Measurements from ENCODE around the gene CES4A.

The CES4A gene

DNA sequence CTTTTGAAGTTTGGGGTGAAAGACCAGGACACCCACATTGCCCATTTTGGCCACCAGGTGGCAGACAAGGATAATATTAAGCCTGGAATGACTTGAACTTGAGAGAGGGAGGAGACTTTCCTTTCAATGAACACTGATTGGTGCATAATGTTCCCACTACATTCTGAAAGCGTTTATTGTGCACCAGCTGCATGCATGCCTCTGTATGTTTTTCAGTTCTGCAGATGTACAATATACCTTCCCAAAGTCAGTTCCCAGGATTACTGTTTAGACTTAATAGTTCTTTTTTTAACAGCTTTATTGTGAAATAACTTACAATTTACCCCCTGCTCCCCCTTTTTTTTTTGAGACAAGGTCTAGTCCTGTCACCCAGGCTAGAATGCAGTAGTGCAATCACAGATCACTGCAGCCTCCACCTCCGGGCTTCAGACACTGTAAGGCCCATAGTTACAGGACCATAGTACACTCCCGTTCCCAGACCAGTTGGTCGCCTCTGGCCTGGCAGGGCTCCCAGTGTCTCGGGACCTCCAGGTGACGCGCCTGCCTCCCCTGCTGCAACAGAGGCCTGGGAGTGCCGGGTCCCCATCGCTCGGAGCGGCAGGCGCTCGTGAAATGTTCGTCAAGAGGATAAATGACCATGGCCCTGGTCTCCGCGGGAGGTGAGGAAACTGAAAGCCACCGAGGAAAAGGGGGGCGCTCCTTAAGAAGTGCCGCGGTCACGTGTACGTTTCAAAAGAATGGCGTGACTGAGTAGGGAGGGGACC, 40.9 kb upstream of the CES4A start (continued):
- TF ChIP-seq, protein P1, sequence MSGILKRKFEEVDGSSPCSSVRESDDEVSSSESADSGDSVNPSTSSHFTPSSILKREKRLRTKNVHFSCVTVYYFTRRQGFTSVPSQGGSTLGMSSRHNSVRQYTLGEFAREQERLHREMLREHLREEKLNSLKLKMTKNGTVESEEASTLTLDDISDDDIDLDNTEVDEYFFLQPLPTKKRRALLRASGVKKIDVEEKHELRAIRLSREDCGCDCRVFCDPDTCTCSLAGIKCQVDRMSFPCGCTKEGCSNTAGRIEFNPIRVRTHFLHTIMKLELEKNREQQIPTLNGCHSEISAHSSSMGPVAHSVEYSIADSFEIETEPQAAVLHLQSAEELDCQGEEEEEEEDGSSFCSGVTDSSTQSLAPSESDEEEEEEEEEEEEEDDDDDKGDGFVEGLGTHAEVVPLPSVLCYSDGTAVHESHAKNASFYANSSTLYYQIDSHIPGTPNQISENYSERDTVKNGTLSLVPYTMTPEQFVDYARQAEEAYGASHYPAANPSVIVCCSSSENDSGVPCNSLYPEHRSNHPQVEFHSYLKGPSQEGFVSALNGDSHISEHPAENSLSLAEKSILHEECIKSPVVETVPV (CRISPR knock-in tag; IDR thresholded peaks at IDR 0.05), result no peak

GRCh38 chr16:66948134-66948836, 40.1 kb upstream of the CES4A start:
- ATAC-seq, result peak; percentile 49
- TF ChIP-seq RARB (CRISPR knock-in tag; IDR thresholded peaks at IDR 0.05), result no peak
- TF ChIP-seq ZFP30 (CRISPR knock-in tag; IDR thresholded peaks at IDR 0.05), result no peak
- no peak for TF ChIP-seq CSDC2 (CRISPR knock-in tag; IDR thresholded peaks at IDR 0.05)
- no peak for TF ChIP-seq ZNF8 (CRISPR knock-in tag; IDR thresholded peaks at IDR 0.05)
- no peak for TF ChIP-seq ISL1 (CRISPR knock-in tag; IDR thresholded peaks at IDR 0.05)
- no peak for TF ChIP-seq ARNTL (CRISPR knock-in tag; IDR thresholded peaks at IDR 0.05; ENCODE audit: borderline replicate concordance, low read depth)
- TF ChIP-seq ZNF70 (CRISPR knock-in tag; IDR thresholded peaks at IDR 0.05), result no peak
- TF ChIP-seq ZNF565 (CRISPR knock-in tag; conservative IDR thresholded peaks at IDR 0.05; ENCODE audit: low read depth), result no peak
- TF ChIP-seq PPARA (CRISPR knock-in tag; IDR thresholded peaks at IDR 0.05; ENCODE audit: borderline replicate concordance), result no peak

- no peak for ATAC-seq
- TF ChIP-seq, protein P1 (CRISPR knock-in tag; IDR thresholded peaks at IDR 0.05), result no peak
- TF ChIP-seq ISL1 (CRISPR knock-in tag; IDR thresholded peaks at IDR 0.05) (no peak), ZNF70 (CRISPR knock-in tag; IDR thresholded peaks at IDR 0.05) (no peak), PPARA (CRISPR knock-in tag; IDR thresholded peaks at IDR 0.05; ENCODE audit: borderline replicate concordance) (no peak)
- TF ChIP-seq, protein P2, sequence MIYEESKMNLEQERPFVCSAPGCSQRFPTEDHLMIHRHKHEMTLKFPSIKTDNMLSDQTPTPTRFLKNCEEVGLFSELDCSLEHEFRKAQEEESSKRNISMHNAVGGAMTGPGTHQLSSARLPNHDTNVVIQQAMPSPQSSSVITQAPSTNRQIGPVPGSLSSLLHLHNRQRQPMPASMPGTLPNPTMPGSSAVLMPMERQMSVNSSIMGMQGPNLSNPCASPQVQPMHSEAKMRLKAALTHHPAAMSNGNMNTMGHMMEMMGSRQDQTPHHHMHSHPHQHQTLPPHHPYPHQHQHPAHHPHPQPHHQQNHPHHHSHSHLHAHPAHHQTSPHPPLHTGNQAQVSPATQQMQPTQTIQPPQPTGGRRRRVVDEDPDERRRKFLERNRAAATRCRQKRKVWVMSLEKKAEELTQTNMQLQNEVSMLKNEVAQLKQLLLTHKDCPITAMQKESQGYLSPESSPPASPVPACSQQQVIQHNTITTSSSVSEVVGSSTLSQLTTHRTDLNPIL (CRISPR knock-in tag; IDR thresholded peaks at IDR 0.05; ENCODE audit: low read depth), result no peak
- TF ChIP-seq, protein P3, sequence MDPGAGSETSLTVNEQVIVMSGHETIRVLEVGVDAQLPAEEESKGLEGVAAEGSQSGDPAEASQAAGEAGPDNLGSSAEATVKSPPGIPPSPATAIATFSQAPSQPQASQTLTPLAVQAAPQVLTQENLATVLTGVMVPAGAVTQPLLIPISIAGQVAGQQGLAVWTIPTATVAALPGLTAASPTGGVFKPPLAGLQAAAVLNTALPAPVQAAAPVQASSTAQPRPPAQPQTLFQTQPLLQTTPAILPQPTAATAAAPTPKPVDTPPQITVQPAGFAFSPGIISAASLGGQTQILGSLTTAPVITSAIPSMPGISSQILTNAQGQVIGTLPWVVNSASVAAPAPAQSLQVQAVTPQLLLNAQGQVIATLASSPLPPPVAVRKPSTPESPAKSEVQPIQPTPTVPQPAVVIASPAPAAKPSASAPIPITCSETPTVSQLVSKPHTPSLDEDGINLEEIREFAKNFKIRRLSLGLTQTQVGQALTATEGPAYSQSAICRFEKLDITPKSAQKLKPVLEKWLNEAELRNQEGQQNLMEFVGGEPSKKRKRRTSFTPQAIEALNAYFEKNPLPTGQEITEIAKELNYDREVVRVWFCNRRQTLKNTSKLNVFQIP (CRISPR knock-in tag; IDR thresholded peaks at IDR 0.05; ENCODE audit: borderline replicate concordance, low read depth), result no peak
Measured at GRCh38 chr16:66948837-66949225, 39.6 kb upstream of the CES4A start.

DNA sequence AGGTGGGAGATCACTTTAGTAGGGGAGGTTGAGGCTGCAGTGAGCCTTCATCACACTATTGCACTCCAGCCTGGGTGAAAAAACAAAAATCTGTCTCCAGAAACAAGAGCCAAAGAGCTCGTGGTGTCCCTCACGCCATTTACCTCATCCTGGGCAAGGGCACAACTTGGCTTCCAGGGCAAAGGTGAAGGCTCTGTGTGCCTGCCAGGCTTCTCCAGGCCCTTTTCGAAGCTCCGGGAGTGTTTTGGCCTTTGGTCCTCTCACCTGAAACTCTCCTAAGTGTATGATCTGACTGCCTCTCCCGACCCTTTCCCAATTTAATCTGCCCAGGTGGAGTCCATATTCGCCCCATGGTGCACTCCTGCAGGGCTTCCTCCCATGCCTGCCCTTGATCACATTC, 38.9 kb upstream of the CES4A start:
- no peak for ATAC-seq
- TF ChIP-seq PATZ1 (CRISPR knock-in tag; IDR thresholded peaks at IDR 0.05; ENCODE audit: borderline replicate concordance) (no peak), PPARA (CRISPR knock-in tag; IDR thresholded peaks at IDR 0.05; ENCODE audit: borderline replicate concordance) (no peak), OSR1 (CRISPR knock-in tag; IDR thresholded peaks at IDR 0.05) (no peak), TSHZ2 (CRISPR knock-in tag; IDR thresholded peaks at IDR 0.05) (no peak), ZC3H10 (CRISPR knock-in tag; IDR thresholded peaks at IDR 0.05) (no peak), ESRRG (CRISPR knock-in tag; IDR thresholded peaks at IDR 0.05) (no peak), ZNF70 (CRISPR knock-in tag; IDR thresholded peaks at IDR 0.05) (no peak), BACH2 (CRISPR knock-in tag; IDR thresholded peaks at IDR 0.05; ENCODE audit: borderline replicate concordance) (no peak), ISL1 (CRISPR knock-in tag; IDR thresholded peaks at IDR 0.05) (no peak), ZNF8 (CRISPR knock-in tag; IDR thresholded peaks at IDR 0.05) (no peak), TOX (CRISPR knock-in tag; IDR thresholded peaks at IDR 0.05; ENCODE audit: borderline replicate concordance) (no peak), ZFP30 (CRISPR knock-in tag; IDR thresholded peaks at IDR 0.05) (no peak), ZFP3 (CRISPR knock-in tag; IDR thresholded peaks at IDR 0.05) (no peak)
- TF ChIP-seq, protein P1 (CRISPR knock-in tag; IDR thresholded peaks at IDR 0.05), result no peak
- TF ChIP-seq, protein P2 (CRISPR knock-in tag; IDR thresholded peaks at IDR 0.05; ENCODE audit: low read depth), result no peak
